Renal cortical epithelial cell (primary cell): ENCODE data around the gene STEAP4. TPM values are rescaled to one million over a fixed set of nuclear protein-coding genes. Genes with fewer than 3 reads are reported as not detected.

Experiments
- DNase-seq: peaks from one replicate; pipeline ENCODE4 v3.0.0-alpha.2; 2011; ENCODE audit warnings: low read depth
- total RNA-seq: library from RNA; depleted of rRNA; stranded (reverse); fragments of >200 nt; gene quantifications from 2 replicates; pipeline ENCODE4 v1.2.3, GENCODE V29; 2014

Gene STEAP4
- total RNA-seq, result 0.30 and 2.1 TPM in 2 replicates

DNA sequence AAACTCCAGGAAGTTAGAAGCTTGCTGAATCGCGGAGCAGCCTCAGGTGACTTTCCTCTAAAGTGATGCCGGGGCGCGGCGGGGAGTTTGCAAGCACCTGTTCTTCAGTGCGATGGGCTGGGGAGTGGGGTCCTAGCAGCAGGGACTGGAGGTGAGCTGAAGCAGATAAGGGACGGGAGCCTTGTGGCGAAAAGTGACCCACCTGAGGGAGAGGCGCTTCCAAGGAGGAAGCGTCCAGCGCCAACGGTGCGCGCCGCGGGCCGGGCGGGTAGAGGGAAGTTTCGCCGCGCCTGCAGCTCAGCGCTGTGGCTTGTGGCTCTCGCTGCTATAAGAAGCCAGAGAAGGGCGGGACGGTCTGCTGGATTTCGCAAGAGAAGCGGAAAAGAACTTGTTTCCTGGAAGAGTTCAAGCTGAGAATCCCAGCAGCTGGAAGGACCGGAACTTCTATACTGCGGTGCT lies at the start of gene STEAP4:
Gene STEAP4 (minus strand): TSS at position 305 of the 459 bp plus-strand sequence. CDS start 22,625 bp downstream, outside the sequence.
- DNase-seq, result peak; percentile 83

DNA sequence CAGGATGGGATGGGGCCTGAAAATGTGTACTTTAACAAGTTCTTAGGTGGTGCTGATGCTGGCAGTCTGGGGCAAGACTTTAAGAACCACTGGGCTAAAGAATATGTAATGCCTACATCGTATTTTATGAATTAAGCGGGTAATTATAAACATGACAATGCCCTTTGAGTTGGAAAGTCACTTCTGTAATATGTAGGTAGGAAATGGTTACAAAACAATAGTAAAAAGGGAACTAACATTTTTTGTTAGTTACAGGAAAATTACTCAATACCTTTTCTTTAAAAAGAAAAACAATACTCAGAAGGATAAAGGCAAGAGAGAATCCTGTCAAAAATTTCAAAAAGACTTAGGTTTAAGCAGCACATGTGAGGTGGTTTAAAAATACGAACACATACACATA lies 48.3 kb upstream of the STEAP4 start:
- DNase-seq, result no peak

DNA sequence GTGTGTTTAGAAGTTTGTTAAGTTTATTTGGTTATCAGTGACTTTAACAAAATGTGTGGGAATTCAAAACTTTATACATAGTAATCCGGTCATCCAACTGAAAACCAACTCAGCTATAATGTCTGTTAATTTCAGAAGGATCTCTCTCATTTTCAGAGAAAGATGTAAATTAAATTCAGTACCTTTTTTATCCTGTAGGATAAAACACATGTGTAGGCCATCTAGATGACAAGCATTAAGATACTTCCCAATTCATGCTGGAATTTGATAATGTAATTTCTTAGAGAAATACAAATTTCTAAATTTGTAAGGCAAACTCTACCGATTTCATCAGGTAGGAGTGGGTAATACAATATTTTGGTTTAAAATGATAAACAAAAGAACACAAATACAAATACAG lies 43.4 kb upstream of the STEAP4 start:
- DNase-seq, result no peak

DNA sequence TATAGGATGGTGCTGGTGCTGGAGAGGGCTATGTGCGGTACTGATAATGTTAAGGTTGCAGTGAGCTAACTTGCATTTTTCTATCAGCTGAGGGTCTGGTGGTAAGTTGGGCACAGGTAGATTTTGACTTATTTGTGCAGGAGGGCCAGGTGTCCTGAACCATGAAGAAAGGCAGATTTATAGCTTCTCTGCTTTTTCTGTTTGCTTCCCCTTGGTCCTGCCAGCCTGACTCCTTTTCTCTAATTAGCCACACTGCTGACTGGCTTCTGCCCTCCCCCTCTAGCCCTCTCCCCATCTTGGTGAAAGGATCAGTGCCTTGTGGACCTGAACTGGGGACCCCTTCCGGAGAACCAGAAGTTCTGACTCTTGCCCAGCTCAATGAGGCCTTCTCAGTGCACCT lies 40.8 kb upstream of the STEAP4 start:
- DNase-seq, result no peak

DNA sequence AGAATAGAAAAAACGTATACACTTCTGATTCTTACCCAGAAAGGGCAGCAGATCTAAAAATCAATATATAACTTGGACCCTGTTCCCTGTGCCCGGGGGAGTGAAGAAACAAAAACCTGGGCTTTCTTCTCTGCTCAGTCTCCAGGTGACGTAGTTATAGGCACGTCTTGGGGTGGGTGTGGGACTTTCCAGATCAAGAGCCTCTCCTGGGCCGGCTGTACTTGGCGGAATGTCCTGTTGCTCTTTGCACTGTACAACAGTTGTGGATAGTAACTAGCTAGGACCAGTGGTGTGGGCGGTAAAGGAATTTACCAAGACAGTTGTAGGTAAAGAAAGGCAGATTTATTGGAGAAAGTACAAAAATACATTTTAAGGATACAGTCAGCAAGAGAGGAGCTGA lies 40.4 kb upstream of the STEAP4 start:
- DNase-seq, result peak; percentile 50

DNA sequence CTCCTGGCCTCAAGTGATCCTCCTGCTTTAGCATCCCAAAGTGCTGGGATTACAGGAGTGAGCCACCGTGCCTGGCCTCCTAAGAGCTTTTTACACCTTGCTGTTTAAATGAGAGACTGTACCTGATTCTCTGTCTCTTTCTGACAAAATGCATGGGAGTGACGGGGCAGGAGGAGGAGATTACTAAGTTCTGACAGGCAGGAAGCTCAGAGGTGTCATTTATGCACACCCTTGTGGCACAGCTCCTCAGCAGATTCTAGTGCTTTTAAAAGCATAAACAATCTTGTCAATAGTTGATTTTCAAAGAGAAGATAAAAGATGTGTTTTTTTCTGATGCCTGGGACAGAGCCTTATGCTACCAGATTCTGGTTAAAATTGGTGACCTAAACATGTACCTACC lies 39.7 kb upstream of the STEAP4 start:
- no peak for DNase-seq

DNA sequence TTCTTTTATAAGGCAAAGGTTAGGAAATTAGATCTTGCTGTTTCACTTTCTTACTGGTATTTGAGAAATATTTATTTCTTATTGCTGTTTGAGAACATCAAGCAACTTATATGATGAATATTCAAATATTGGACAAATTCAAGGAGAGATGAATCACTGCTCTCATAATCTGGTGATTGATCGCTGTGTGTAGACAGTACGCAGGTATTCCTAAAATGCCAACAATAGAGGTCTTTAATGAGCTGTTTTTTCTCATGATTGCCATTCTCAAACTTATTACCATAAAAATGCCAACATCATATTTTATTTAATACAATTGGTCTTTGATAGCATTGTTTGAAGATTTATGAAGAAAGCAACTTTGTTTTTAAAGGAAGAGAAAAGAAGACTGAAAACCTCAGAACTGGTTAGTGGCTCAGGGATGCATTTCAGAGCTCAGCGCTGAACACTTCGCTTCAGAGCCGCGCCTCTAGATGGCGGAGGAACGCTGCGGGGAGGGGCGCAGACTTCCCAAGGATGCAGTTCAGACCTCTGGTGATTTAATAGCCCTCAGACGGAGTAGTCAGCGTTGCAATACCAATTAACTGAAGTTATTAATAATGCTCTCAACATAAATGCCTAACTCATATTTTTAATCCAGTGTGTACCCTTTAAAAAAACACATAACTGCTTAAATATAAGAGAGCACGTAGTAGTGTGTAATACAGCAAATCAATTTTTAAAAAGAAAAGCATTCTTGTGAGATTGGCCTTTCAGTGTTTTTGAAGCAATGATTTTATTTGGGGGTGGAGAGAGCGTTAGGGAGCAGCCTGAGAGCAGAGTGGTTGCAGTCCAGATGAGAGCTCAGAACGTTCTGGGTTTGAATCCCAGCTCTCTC lies 38.5 kb upstream of the STEAP4 start:
- DNase-seq, result peak; percentile 31

DNA sequence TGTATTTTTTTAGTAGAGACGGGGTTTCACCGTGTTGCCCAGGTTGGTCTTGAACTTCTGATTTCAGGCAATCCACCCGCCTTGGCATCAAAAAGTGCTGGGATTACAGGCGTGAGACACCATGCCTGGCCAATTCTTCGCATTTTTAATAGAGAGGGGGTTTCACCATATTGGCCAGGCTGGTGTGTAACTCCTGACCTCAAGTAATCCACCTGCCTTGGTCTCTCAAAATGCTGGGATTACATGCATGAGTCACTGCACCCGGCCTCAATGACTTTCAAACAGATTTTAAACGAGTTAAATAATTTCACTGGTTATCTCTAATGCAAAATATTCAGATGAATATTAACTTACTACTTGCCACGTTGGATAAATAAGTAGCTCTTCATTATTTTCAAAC lies 37.6 kb upstream of the STEAP4 start:
- DNase-seq, result no peak

DNA sequence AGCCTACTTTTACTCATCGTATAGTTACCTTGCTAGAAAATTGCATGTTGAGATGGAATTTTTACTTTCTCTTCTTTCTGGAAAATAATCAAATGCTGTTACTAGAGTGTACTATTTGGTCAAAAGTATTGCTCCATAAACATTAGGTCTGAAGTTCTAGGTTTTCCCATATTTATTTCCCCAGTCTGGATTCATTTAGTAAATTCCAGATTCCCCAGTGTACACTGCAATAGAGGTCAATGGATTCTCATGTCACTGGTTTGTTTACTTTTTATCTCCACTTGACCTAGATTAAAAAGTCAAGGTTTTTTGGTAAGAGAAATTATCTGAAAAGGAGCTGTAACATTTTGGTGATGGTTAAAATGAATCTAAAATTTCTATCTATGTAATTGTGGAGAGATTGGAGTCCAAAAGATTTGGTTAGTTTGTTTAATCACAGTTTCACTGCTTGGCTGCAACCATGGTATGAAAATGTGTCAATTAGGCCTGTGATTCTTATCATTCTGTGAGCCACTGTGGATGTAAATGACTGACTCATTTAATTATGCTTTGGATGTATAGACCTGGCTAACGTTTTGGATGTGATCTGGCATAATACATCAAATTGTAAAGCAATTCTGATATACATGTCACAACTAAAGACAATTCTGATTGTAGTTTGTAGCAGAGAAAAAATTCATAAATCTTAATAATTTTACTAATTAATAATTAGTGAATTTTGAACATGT lies 32.7 kb upstream of the STEAP4 start:
- DNase-seq, result no peak

DNA sequence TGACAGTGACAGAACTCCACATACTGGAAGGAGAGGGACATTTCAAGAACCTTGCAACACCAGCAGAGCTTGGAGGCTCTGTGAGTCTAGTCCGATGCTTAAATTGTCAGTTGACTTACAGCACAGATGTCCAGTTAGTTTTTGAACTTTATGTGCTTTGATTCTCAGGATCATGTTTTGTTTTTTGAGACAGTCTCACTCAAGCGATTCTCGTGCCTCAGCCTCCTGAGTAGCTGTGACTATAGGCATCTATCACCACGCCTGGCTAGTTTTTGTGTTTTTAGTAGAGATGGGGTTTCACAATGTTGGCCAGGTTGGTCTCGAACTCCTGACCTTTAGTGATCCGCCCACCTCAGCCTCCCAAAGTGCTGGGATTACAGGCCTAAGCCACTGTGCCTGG lies 31.8 kb upstream of the STEAP4 start:
- peak; percentile 60 for DNase-seq

DNA sequence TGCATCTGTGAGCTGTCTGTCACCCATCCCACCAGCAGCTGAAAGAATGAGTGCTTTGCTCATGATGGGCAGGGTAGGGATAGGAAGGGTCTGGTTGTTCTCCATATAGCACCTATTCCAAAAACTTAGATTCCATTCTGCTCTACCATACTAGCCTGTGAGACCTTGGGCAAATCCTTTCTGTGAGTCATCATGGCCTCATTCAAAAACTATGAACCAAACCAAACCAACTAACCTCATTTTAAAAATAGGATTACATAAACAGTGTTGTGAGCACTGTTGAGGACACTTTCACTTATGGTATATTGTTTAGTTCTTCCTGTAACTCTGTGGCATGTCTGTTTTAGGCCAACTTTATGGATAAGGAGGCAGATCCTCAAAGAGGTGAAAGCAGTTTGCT lies 30.9 kb upstream of the STEAP4 start:
- peak; percentile 73 for DNase-seq

DNA sequence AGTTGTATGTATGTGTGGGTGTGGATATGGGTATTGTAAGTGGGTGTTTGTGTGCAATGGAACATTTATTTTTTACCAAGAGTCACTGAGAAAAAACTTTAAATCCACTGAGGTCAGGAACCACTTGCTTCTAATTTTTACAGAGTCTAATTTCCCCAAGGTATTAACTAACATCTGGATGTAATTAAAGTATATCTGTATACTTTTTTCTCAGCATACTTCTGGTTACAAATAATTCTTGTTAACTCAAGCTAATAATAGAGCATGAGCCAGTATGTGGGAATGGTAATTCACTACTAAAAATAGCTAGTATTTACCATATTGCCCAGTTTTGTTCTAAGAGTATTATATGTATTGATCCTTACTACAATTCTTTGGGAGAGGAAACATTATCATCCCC lies 24.6 kb upstream of the STEAP4 start:
- DNase-seq, result no peak

DNA sequence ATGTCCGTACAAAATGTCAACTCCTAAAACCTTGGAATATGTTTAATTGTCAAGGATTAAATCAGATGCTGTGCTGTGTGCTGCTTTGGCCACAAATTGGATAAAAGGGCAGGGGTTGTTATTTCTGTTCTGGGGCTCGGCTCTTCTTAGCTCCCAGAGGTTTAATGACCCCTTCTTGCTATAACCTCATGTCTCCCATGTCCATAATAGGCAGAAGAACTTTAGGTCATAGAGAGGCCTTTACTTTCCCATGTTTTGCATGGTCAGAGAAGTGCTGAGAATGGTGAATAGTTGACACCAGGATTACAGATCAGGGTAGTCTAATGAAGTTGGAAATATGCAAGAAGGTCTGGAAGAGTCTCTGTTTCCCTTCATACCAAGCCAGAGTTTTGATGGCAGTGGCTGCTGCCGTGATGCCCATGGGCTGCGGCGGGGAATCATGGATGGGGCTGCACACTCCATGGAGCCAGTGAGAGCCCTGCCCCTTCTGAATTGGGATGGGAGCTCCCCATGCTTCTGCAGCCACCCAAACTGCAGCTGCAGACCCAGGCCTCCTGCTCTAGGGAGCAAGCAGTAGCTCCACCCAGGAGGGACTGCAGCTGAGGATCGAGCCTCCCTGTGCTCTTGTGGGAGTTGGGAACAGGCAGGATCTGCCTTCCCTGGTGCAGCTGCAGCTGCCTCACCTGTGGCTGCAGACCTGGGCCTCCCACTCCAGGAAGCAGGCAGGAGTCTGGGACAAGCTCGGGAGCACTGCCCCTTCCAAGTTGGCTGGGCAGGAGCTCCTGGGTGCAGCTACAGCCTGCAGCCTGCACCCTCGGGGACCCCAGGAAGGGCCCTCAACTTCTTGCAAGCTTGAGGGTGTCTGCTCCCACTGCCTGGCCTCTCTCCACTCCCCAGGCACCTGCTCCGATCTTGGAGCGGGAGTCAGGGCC lies 23.1 kb upstream of the STEAP4 start:
- DNase-seq, result no peak

DNA sequence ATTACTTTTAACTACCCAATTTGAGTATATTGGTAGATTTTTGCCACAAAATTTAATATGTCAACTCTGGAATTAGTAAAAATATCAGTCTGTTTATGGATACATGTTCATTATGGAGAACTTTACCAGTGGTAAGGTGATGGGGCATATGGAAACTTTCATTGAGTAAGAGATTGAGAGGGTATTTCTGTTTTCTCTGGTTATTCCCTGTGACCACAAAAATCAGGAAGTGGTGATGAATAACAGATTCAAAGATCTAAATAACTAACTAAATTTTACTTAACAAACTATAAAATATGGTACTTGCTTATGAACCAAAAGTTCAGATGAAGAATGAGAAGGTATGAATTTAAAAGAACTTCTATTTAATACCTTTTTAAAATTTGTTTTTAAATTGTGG lies 22.1 kb upstream of the STEAP4 start:
- DNase-seq, result peak; percentile 44

DNA sequence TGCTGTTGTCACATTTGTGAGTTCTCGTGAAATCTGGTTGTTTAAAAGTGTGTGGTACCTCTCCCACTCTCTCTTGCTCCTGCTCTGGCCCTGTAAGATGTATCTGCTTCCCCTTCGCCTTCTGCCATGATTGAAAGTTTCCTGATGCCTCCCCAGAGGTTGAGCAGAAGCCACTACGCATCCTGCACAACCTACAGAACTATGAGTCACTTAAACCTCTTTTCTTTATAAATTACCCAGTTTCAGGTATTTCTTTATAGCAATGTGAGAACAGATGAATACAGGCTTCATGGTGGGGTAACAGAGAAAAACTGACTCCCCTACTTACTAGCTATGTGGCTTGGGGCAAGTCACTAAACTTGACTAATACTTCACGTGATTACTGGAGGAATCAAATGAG lies 18.0 kb upstream of the STEAP4 start:
- DNase-seq, result no peak

DNA sequence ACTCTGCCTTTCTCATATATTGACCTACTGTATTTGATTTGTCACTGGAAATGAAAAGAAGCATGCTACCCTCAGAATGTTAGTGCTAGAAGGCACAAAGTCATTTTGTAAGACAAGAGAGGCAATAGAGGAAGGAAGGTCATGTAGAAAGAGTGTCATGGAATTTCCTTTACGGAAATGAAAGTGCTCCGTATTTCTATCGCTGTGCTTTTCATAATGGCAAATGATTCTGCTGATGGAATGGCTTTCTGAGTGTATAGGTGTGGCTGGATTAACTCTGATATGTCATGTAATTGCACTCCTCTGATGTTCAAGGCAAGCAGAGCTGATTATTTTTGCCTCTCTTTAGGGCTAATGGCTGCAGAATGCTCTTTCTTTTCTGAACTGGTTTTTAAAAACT lies 15.5 kb upstream of the STEAP4 start:
- DNase-seq, result no peak

DNA sequence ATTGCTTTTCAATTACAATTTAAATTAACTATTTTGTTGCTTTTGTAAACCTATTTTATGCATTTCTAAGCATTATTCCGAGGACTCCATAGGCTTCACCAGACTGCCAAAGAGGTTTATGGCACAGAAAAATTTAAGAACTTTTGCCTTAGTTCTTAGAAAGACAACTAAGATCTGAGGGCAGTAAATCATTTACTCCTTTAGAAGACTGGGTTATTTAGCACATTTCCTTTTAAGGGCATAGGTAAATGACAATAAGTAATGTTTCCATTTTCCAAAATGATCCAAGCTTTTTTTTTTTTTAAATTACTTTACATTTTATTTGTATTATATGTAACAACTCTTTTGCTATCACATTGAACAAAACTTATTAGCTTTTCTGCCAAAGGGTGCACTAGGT lies 15.0 kb upstream of the STEAP4 start:
- DNase-seq, result peak; percentile 19

DNA sequence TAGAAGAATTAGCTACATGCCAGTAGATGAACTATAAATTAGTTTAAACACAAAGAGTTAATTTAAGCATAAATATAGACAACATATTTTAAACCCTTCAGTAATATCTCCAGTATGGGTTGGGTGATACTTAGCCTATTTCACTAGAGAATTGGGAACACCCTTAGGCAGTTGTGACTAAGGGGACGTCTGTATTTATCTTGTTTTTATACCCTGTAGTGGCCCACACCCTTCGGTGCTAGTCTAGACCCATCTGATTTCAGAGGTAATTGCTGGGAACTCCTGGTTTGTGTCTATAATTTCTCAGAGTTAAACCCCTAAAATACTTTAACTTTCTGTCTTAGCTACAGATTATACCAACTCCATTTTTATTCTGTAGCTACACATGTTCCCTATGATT lies 11.5 kb upstream of the STEAP4 start:
- DNase-seq, result no peak

DNA sequence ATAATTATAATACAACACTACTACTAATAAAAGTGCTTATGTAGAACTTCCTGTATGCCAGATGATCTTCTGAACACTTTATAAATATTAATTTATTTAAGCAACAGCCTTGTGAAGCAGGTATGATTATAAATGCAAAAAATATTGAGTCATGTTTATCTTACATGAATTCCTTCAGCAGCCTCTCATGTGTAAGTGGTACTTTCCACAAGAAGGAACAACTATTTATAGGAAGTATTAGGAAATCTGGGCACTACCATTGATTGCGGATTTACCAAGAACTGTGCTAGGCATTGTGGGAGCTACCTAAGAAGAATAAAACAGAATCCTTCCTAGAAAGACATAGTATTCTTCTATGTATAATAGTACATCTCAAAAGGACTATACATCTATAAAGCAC lies 10.7 kb upstream of the STEAP4 start:
- no peak for DNase-seq

DNA sequence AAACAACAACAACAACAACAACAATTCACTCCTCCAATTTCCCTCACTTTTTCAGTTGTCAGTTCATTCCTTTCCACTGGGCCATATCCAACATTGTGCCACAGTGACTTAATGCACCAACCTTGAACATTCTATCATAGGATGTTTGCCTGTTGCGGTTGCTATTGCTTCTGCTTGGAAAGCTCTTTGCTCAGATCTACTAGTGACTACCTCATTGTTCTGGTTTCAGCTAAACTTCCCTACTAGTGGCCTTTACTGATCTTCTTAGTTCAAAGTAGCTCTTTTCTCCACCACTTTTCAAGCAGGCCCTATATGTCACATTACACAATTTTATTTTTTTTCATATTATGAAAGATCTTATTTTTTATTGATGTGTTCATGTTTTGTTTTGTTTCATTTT lies 9.8 kb upstream of the STEAP4 start:
- DNase-seq, result no peak

DNA sequence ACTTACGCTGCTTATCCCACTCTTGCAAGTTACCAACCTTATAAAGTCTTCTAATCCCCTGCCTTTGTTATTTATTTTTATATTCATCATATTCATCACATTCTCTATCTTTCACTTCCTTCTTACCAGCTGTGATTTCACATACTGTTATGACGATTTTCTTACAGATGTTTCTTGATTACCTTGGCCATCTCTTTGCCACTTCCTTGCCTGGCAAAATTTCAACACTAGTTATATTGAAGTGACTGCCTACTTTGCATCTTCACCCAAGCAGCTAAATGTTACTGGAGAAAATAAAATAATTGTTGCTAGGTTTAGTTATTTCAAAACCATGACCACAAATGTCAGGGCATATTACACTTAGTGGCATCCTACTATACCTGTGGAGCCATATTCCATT lies 8.8 kb upstream of the STEAP4 start:
- DNase-seq, result no peak

DNA sequence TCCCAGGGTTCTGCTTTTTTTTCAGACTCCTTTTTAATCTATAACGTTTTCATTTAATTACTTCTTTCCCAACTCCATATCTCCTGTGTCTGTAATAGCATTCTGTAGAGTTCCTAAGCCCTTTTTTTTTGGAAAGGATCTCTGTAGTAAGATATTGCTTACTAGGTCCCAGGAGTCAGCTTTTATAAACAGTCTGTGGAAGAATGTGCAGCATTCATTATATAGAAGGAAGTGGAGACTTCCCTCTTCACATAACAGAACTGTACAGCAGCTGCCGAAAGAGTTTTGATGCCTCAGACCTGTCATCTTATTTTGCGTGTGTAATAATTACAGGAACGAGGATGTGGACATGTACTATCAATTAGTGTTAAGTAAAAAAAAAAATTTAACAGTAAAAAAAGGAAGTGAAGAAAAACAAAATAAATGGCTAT lies 7.4 kb upstream of the STEAP4 start:
- no peak for DNase-seq
